Activated CD4-positive, CD25-positive, alpha-beta regulatory T cell treated with anti-CD3 and anti-CD28 coated beads, Interleukin-2, amount 50 U/mL, for 72 hours (primary cell): ENCODE results near the gene ZIC5.
"Not testable (repeated sequence)": the region's sequence is repeated elsewhere in the genome, so short reads cannot be mapped to it uniquely, and the experiment has no call there.

Experiments used
- DNase-seq: peaks from one replicate; pipeline ENCODE4 v3.0.0; 2021

ZIC5 gene

DNA sequence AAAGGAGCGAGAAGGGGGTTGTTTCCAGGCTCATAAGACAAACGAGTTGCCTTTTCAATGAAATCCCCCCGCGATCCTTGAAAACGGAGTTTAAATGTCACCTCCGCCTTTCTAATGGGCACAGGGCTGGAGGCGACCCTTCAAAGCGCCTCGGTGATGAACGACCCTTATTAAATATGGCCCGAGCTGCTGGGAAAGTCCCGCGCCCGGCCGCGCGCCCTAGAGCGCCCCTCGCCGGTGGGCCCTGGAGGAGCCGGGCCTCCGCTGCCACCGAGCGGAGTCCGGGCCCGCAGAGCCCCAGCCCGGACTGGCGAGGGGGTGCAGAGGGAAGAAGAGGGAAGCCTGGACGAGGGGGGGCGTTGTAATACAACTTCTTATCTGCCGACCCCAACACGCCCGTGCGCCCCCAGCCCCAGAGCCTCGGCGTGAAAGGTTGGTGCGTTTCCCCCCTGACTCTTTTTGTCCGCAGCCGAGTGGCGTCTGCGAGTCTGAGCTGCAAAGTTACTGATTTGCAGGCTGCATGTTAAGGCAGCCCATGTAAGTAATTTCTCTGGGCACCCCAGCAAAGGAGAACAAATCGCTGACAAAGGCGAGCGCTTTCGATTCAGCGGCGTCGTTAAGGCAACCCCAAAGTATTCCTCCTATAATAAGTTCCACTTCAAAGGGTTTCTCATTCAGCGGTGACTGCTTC is 11.9 kb downstream of the ZIC5 start:
- no peak for DNase-seq

DNA sequence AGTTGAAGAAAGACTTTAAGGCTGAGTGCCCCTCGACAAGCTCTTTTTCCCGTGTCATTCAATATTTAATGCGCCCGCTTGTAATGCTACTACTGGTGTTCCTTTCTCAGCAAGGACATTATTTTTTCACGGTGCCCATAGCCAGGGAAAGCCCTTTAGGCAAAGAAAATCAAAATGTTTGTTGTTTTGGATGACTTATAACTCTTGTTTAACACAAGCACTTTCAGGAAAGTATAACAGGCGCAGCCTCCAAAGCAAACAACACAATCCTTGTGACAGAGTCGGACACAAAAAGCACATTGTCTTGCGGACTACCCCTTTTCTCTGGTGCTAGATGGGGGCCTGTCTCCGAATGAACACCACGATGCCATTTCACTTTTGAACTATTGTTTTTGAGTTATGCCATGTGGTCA is 12.4 kb downstream of the ZIC5 start:
- no peak for DNase-seq

- DNase-seq: no peak
These were observed 13.0 kb downstream of the ZIC5 start for GRCh38 chr13:99958406-99959126.

DNA sequence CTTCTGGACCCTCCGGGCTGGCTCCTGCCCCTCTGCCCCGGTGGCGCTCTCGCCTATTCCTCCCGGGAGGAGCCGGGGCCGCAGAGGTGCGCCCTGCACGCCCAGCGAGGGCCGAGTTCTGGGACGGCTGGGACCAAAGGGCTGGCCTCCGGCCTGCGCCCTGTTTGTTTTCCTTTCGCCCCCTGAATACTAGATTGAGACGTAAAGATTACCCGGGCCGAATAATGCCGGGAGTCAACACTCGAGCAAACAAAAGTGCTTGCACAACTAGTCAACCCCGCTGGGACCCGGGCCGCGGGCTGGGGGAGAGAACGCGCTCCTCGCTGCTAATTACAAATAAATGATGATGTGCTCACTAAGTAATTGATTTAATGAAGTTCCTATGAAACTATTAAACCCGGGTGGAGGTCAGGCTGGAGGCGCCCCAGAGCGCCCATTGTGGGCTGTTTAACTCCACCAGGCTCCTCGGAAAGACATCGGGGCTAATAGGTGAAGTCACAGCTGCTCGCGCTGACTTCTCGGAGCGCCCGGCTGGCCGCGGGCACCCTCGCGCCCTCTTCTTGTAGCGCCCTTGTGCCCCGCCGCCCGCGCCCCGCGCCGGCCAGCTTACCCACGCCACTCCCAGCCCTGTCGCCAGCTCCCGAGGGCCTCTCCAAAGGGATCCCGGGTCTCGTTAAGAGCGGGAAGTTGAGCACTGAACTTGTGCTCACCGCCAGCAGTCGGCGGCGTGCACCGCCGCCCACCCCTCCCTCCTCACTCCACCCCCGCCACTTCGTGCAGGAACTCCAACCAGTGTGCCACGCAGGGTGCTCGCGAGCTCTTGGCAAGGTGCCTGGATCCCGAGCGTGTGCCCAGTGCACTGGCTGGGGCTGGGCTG is 14.9 kb downstream of the ZIC5 start:
- no peak for DNase-seq

DNA sequence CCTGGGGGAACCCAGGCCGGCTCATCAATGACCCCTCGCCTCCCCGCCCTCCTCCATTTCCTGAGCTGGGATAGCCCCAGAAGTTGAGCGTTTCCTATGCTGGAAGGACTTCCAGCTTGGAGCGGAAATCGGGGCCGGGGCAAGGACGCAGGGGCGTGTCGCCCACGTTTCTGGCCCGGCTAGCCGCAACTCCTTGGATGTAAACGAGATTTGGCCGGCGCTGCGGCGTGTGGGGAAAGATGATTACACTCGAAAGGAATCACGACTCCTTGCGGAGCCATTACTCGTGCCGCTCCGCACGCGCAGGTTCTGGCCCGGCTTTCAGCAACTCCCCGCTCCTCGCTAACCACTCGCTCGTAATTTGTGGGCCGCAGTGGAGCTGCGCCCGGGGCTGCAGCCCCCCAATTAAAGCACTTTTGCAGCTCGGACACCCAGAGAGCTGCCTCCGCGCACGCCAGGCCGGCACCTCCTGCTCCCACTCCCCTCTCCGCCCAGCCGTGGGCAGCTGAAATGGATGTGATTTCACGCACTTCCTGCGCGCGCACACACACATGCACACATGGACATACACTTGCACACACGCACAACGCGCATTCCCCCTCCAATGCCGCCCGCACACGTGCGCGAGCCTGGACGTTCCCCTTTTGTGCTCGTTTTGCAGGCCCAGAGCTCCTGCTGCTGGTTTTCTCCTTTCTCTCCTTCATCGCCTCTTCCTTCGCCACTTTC is 15.7 kb downstream of the ZIC5 start:
- DNase-seq: no peak

- no peak for DNase-seq
These were observed 16.3 kb downstream of the ZIC5 start for GRCh38 chr13:99955107-99955746.

DNA sequence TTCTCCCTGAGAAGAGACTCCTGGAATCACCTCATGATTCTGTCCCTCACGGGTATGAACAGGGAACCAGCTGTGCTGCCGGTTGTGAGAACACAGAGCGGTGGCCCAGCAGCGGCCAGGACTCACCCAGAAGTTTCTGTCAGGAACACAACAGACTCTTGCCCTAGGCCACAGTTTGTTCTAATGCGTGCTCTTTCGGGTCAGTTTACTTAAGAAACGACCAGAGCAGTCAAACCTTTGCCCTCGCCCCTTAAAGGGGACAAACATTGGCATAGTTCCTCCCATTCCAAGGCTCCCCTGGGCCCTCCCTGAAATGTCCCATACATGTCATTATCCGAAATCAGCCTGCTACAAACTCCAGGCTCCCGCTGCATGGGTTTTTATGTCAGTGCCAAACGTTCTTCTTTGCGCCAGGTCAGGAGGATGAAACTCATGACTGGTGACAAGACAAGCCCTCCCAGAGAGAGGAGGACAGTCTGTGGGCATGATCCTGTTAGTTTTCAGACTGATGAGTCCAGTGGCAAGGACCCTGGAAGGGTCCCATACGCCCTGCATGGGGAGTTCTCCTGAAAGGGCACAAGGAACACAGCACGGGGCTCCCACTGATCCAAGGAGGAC is 18.3 kb downstream of the ZIC5 start:
- DNase-seq: no peak

DNA sequence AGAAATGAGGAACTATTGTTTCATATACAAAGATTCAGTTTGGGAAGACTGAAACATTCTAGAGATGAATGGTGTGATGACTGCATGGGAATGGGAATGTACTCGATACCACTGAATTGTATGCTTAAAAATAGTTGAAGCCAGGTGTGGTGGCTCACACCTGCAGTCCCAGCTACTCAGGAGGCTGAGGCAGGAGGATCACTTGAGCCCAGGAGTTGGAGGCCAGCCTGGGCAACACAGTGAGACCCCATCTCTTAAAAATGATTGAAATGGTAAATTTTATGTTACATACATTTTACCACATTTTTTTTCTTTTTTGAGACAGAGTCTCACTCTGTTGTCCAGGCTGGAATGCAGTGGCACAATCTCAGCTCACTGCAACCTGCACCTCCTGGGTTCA is 19.9 kb downstream of the ZIC5 start:
- not testable (repeated sequence) for DNase-seq

- no peak for DNase-seq
These were observed 21.7 kb downstream of the ZIC5 start for GRCh38 chr13:99949679-99950413.

GRCh38 chr13:99948907-99949678 is 22.5 kb downstream of the ZIC5 start:
- no peak for DNase-seq

GRCh38 chr13:99948411-99948810 is 23.2 kb downstream of the ZIC5 start:
- no peak for DNase-seq

DNA sequence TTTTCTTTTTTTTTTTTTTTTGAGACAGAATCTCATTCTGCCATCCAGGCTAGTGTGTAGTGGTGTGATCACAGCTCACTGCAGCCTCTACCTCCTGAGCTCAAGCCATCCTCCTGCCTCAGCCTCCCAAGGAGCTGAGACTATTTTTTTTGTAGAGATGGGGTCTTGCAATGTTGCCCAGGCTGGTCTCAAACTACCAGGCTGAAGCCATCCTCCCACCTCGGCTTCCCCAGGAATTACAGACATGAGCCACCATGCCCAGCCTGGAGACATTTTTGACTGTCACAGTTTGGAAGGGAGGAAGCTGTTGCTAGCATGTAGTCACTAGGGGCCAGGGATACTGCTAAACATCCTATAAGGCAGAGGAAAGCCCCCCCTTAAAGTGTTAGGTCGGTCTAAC is 23.9 kb downstream of the ZIC5 start:
- DNase-seq: no peak

GRCh38 chr13:99945515-99945914 is 26.1 kb downstream of the ZIC5 start:
- DNase-seq: not testable (repeated sequence)

- no peak for DNase-seq
These were observed 27.0 kb downstream of the ZIC5 start for GRCh38 chr13:99944606-99945005.

GRCh38 chr13:99944102-99944501 is 27.5 kb downstream of the ZIC5 start:
- no peak for DNase-seq

DNA sequence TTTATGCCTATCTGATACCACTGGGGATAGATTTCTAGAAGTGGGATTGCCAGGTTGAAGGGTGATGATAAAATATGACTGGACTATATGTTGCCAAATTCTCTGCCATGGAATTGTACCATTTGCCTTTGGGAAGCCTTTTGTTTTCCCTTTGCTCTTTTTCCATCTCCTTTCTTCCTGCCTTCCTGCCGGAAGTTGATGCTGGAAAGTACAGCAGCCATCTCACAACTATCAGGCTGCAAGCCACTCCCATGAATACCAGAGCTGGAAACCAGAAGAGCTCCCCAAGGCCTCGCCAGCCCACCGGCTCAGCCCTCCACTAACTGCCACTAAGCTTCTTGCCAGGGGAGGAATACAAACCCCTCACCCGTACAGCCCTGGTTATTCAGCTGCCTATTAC is 29.7 kb downstream of the ZIC5 start:
- no peak for DNase-seq

DNA sequence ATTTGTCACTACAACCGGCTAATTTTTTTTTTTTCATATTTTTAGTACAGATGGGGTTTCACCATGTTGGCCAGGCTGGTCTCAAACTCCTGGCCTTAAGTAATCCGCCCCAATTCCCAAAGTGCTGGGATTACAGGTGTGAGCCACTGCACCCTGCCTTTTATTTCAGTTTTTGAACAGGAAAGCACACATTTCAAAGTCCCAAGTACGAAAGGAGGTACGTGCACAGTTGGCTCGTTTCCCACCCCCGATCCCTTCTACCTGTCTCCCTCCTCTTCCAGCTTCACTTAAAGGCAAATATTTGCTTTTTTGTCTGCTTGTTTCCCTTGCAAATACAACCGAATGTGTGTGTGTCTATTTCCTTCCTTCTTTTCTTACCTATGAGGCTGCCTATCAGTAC is 30.5 kb downstream of the ZIC5 start:
- no peak for DNase-seq

GRCh38 chr13:99938635-99939034 is 32.9 kb downstream of the ZIC5 start:
- no peak for DNase-seq

GRCh38 chr13:99935772-99936171 is 35.8 kb downstream of the ZIC5 start:
- no peak for DNase-seq

DNA sequence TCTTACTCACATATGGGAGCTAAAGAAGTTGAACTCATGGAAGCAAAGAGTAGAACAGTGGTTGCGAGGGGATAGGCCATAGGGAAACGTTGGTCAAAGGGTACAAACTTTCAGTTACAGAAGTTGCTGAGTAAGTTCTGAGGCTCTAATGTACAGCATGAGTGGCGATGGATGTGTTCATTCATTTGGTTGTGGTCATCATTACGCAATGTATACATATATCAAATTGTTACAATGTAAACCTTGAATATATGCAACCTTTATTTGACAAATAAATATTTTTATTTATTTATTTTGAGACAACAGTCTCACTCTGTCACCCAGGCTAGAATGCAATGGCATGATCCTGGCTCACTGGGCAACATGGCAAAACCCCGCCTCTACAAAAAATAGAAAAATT is 38.7 kb downstream of the ZIC5 start:
- DNase-seq: no peak

GRCh38 chr13:99930925-99931324 is 40.6 kb downstream of the ZIC5 start:
- DNase-seq: no peak
